ENCODE results near the gene MARF1. TPM values are rescaled to one million over a fixed set of nuclear protein-coding genes. Genes with fewer than 3 reads are reported as not detected.

MARF1 gene
- total and polyA plus RNA-seq, 2 of the 8 experiments (the other 6 are each of a cell fraction or from before 2014, with no cell fraction given) = 5.6 to 31.4 TPM

DNA sequence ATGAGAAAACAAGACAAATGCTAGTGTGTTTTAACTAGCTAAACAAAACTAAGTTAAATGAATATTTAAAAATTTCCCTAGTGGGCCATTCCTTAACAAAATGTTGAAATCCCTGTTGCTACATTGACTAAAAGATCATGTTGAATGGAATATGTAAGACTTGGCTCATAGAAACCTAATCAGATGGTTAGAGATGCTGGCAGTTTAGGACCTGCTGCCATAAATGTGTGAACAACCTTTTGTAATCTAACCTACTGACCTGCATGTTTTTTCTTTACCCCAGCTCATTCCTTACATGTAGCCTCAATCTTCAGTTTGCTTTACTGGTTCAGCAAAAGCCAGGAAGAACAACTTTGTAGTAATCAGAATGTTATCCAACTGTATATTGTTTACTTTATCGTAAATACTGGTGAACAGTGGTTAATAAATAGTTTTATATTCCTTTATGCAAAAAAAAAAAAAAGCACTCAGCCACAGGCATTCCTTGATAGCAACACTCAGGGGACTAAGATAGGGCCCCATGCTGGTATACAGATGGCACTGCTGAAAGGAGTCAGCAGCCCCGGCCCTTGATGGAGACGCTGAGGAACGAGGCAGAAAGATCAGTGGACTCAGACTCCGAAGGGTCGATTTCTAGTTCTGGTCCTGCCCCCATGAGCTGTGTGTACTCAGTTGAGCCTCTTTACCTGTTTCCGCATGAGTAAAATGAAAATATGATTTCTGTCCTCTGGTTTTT, 78.2 kb downstream of the MARF1 start:
- H3K79me1 ChIP-seq (ENCODE audit: low read depth, low read length) = no peaks in the 10 kb centered on the region
- no peak overlapping the region for H4K91ac ChIP-seq (replicated peaks; ENCODE audit: insufficient read length, low read length)
- no peak overlapping the region for H2BK12ac ChIP-seq (ENCODE audit: low read depth, low read length)
- FAIRE-seq (no peak), DNase-seq (ENCODE audit: low read depth in 1 of 2, low spot score in 2 of 2) (no peak)
- no peak overlapping the region for H3K23ac ChIP-seq (ENCODE audit: insufficient read length)
- H3K4me2 ChIP-seq (ENCODE audit: insufficient read depth in 1 of 2, low read depth in 2 of 2, low read length in 2 of 2) = no peak overlapping the region
- H3K9ac ChIP-seq (replicated peaks in 1 of 4; ENCODE audit: extremely low read depth in 1 of 4, low read depth in 3 of 4, low read length in 3 of 4) = no peak overlapping the region
- WGBS, 2 experiments (ENCODE audit: extremely low coverage in 1 of 2, insufficient coverage in 1 of 2, insufficient read length in 1 of 2, insufficient replicate concordance in 2 of 2, low coverage in 1 of 2, low lambda C conversion rate in 2 of 2, missing lambda C conversion rate in 1 of 2) = 79% methylated on average over 7 of the region's 7 CpGs; no CpG with 5 or more reads in 1 of the 2 experiments
- H3K27ac ChIP-seq (ENCODE audit: low read depth, low read length) = no peak overlapping the region
- no peak overlapping the region for H4K5ac ChIP-seq (ENCODE audit: insufficient read length, low read depth, low read length)
- no peak overlapping the region for H2BK15ac ChIP-seq (ENCODE audit: low read length)
- H3K23me2 ChIP-seq (ENCODE audit: low read depth, low read length) = no peaks in the 10 kb centered on the region
- peaks cover 0 to 3% of the 10 kb centered on the region in 2 experiments for H4K20me1 ChIP-seq (replicated peaks in 1 of 2; ENCODE audit: control insufficient read depth in 1 of 2, insufficient read depth in 2 of 2, low read length in 2 of 2)
- no peaks in the 10 kb centered on the region for H3K4me1 ChIP-seq (replicated peaks in 1 of 4; ENCODE audit: control insufficient read depth in 3 of 4, insufficient read depth in 4 of 4, low read length in 3 of 4)
- H2BK120ac ChIP-seq (replicated peaks; ENCODE audit: low read depth, low read length) = no peak overlapping the region
- TF ChIP-seq GABPA (IDR thresholded peaks at IDR 0.05; ENCODE audit: borderline replicate concordance, insufficient read depth, low read length) = no peak
- no peak for TF ChIP-seq SRF (IDR thresholded peaks at IDR 0.05; ENCODE audit: low read depth, low read length)
- TF ChIP-seq ZNF274 (IDR thresholded peaks at IDR 0.05; ENCODE audit: borderline replicate concordance, extremely low read depth, low read length) = no peak
- TF ChIP-seq POLR2A (IDR thresholded peaks at IDR 0.05; ENCODE audit: control extremely low read depth in 1 of 2, low read depth in 2 of 2, low read length in 2 of 2) = no peak
- no peak for TF ChIP-seq MAFK (IDR thresholded peaks at IDR 0.05; ENCODE audit: low read depth, low read length)
- no peak for TF ChIP-seq FOSL1 (IDR thresholded peaks at IDR 0.05; ENCODE audit: insufficient read depth, low read depth, low read length)
- TF ChIP-seq CHD2 (IDR thresholded peaks at IDR 0.05; ENCODE audit: low read length) = no peak
- TF ChIP-seq RNF2 (IDR thresholded peaks at IDR 0.05; ENCODE audit: borderline replicate concordance, low read depth, low read length, missing control alignments, poor library complexity, severe bottlenecking) = no peak
- no peak for TF ChIP-seq RAD21 (IDR thresholded peaks at IDR 0.05 in 1 of 2, conservative IDR thresholded peaks at IDR 0.05 in 1 of 2; ENCODE audit: low read depth in 2 of 2, low read length in 2 of 2)
- no peak for TF ChIP-seq E2F6 (IDR thresholded peaks at IDR 0.05)
- TF ChIP-seq JUND (IDR thresholded peaks at IDR 0.05; ENCODE audit: low read length) = no peak
- no peak overlapping the region for H2BK5ac ChIP-seq (ENCODE audit: low read depth, low read length)
- no peak overlapping the region for H3K56ac ChIP-seq (replicated peaks; ENCODE audit: insufficient read length, low read depth, low read length)
- H3K4me3 ChIP-seq (ENCODE audit: extremely low read depth in 1 of 4, insufficient read depth in 2 of 4, low read depth in 3 of 4, low read length in 4 of 4) = no peak overlapping the region
- no peaks in the 10 kb centered on the region for H3K9me3 ChIP-seq (ENCODE audit: insufficient read depth in 2 of 2, low read depth in 1 of 2, low read length in 1 of 2)
- no peaks in the 10 kb centered on the region for H3K79me2 ChIP-seq (ENCODE audit: control insufficient read depth in 1 of 2, insufficient read depth in 2 of 2, low read length in 2 of 2)
- no peaks in the 10 kb centered on the region for H3K27me3 ChIP-seq (replicated peaks in 1 of 4; ENCODE audit: control insufficient read depth in 3 of 4, extremely low read depth in 1 of 4, insufficient read depth in 3 of 4, low read length in 3 of 4)
- no peak overlapping the region for H4K8ac ChIP-seq (ENCODE audit: extremely low read depth, insufficient read depth, low read length)
- ChIA-PET POLR2A (ENCODE audit: partially characterized antibody) (interaction anchor here (1.2 kb wide), 1 partner anchor 14 kb away, joined by 4 read pairs; no protein-coding TSS in a partner anchor), CTCF (ENCODE audit: partially characterized antibody) (interaction anchor here (0.9 to 3.4 kb wide), 2 partner anchors 9 to 14 kb away, joined by 3 to 17 read pairs; no protein-coding TSS in a partner anchor)
- H2AK5ac ChIP-seq (ENCODE audit: low read depth, low read length) = no peak overlapping the region
- no peak overlapping the region for H3K14ac ChIP-seq (ENCODE audit: insufficient read length)
- H3K4ac ChIP-seq (replicated peaks; ENCODE audit: insufficient read length, low read depth, low read length) = no peak overlapping the region
- H3K18ac ChIP-seq (ENCODE audit: extremely low read depth, low read length) = no peak overlapping the region
- no peak overlapping the region for H2BK20ac ChIP-seq (ENCODE audit: low read length)
- no peaks in the 10 kb centered on the region for H3K36me3 ChIP-seq (ENCODE audit: control insufficient read depth in 2 of 4, insufficient read depth in 4 of 4, low read length in 3 of 4)
- H2AFZ ChIP-seq (ENCODE audit: low read length) = no peak overlapping the region

All from H1 (cell line).